IMR-90 (cell line): Measurements from ENCODE around the gene CD244. TPM values are rescaled to one million over a fixed set of nuclear protein-coding genes. Genes with fewer than 3 reads are reported as not detected.

Experiments
- ATAC-seq: fragments of 200-7000 bp; cut with Tn5 transposase; 2 replicates; pipeline ENCODE4 v1.9.1; 2020; ENCODE audit warnings: low read depth, mild to moderate bottlenecking, moderate library complexity
- BruUV-seq: library from RNA; stranded (reverse); fragments of 400-500 nt; replicated peaks from 2 replicates; lab custom pipeline; 2021; lab: Mats Ljungman, UMichigan
- CTCF ChIA-PET: fragments of 300-600 bp; formaldehyde crosslinking; extraction: SDS; loops from one replicate; lab custom pipeline; 2021; ENCODE audit warnings: antibody characterized with exemption; lab: Yijun Ruan, JAX
- POLR2A ChIA-PET: fragments of 300-600 bp; sonication (Branson Sonifier 250); formaldehyde crosslinking; loops from one replicate; lab custom pipeline; 2022; ENCODE audit warnings: antibody characterized with exemption; ENCODE audit not compliant: unreplicated experiment; lab: Charles Lee
- DNase-seq: peaks from one replicate; pipeline ENCODE4 v3.0.0; 2013
- H2AFZ ChIP-seq: replicated peaks from 2 replicates; pipeline ENCODE3; 2013; ENCODE audit warnings: low read length, mild to moderate bottlenecking; ENCODE audit not compliant: poor library complexity
- H2AK5ac ChIP-seq: 2 replicates; pipeline ENCODE4 v1.6.1; 2013; ENCODE audit warnings: low read depth, low read length, inconsistent platforms
- H2AK9ac ChIP-seq: replicated peaks from 2 replicates; pipeline ENCODE3; 2013; ENCODE audit warnings: mild to moderate bottlenecking, low read depth, low read length, moderate library complexity; ENCODE audit not compliant: poor library complexity
- H2BK120ac ChIP-seq: 2 replicates; pipeline ENCODE4 v1.6.1; 2013; ENCODE audit warnings: low read depth, low read length, inconsistent platforms
- H2BK15ac ChIP-seq: 3 replicates; pipeline ENCODE4 v1.6.1; 2013; ENCODE audit warnings: low read depth, low read length, inconsistent platforms
- H2BK20ac ChIP-seq: 2 replicates; pipeline ENCODE4 v1.6.1; 2013; ENCODE audit warnings: low read depth, mild to moderate bottlenecking, inconsistent platforms, low read length, moderate library complexity
- H2BK5ac ChIP-seq: 2 replicates; pipeline ENCODE4 v1.6.1; 2013; ENCODE audit warnings: mild to moderate bottlenecking, low read depth, low read length, inconsistent platforms; ENCODE audit not compliant: poor library complexity, severe bottlenecking
- H3K14ac ChIP-seq: replicated peaks from 2 replicates; pipeline ENCODE4 v1.6.1; 2013; ENCODE audit warnings: low read depth, low read length, inconsistent platforms
- H3K18ac ChIP-seq: 2 replicates; pipeline ENCODE4 v1.6.1; 2013; ENCODE audit warnings: low read depth, low read length, control low read depth
- H3K23ac ChIP-seq: 2 replicates; pipeline ENCODE4 v1.6.1; 2013; ENCODE audit warnings: low read depth, low read length, inconsistent platforms
- H3K27ac ChIP-seq: 2 replicates; pipeline ENCODE4 v1.5.1; 2013; ENCODE audit warnings: mild to moderate bottlenecking, control low read depth, low read length; ENCODE audit not compliant: insufficient read depth
- H3K27me3 ChIP-seq: 2 replicates; pipeline ENCODE4 v1.6.1; 2013; ENCODE audit warnings: low read length; ENCODE audit not compliant: control insufficient read depth, insufficient read depth
- H3K36me3 ChIP-seq: 2 replicates; pipeline ENCODE4 v1.6.1; 2013; ENCODE audit warnings: low read length, mixed read lengths; ENCODE audit not compliant: control insufficient read depth, insufficient read depth
- H3K4ac ChIP-seq: 2 replicates; pipeline ENCODE4 v1.6.1; 2013; ENCODE audit warnings: low read depth, low read length, inconsistent platforms
- H3K4me1 ChIP-seq: 2 replicates; pipeline ENCODE4 v1.6.1; 2013; ENCODE audit warnings: low read length, mixed read lengths; ENCODE audit not compliant: control insufficient read depth, insufficient read depth
- H3K4me2 ChIP-seq: 2 replicates; pipeline ENCODE4 v1.6.1; 2013; ENCODE audit warnings: low read depth, mild to moderate bottlenecking, control low read depth, low read length, moderate library complexity
- H3K4me3 ChIP-seq: 2 replicates; pipeline ENCODE4 v1.5.1; 2013; ENCODE audit warnings: low read depth, mild to moderate bottlenecking, control low read depth, low read length, moderate library complexity; ENCODE audit not compliant: insufficient read depth
- H3K56ac ChIP-seq: 2 replicates; pipeline ENCODE4 v1.6.1; 2013; ENCODE audit warnings: low read length, inconsistent platforms; ENCODE audit not compliant: insufficient read depth; ENCODE audit errors: extremely low read depth
- H3K79me1 ChIP-seq, 2 experiments: 2 replicates each; pipeline ENCODE4 v1.6.1; 2013; ENCODE audit warnings: low read length in 2 of 2, inconsistent platforms in 1 of 2, low read depth in 1 of 2
- H3K9ac ChIP-seq: 2 replicates; pipeline ENCODE4 v1.6.1; 2013; ENCODE audit warnings: low read depth, low read length, control low read depth
- H3K9me1 ChIP-seq: 2 replicates; pipeline ENCODE4 v1.6.1; 2013; ENCODE audit warnings: low read length, inconsistent platforms; ENCODE audit not compliant: insufficient read depth
- H3K9me3 ChIP-seq: 2 replicates; pipeline ENCODE4 v1.6.1; 2013; ENCODE audit warnings: low read length; ENCODE audit not compliant: control insufficient read depth, insufficient read depth
- H4K20me1 ChIP-seq: 2 replicates; pipeline ENCODE4 v1.6.1; 2013; ENCODE audit warnings: low read length, inconsistent platforms; ENCODE audit not compliant: insufficient read depth
- H4K5ac ChIP-seq: 2 replicates; pipeline ENCODE4 v1.6.1; 2013; ENCODE audit warnings: mild to moderate bottlenecking, low read depth, low read length, control low read depth
- H4K8ac ChIP-seq, 2 experiments: 2 replicates each; pipeline ENCODE4 v1.6.1; 2013; ENCODE audit warnings: low read depth in 2 of 2, low read length in 2 of 2, control low read depth in 1 of 2, inconsistent platforms in 1 of 2
- H4K91ac ChIP-seq: 2 replicates; pipeline ENCODE4 v1.6.1; 2013; ENCODE audit warnings: low read depth, low read length, inconsistent platforms; ENCODE audit not compliant: insufficient read depth
- BHLHE40 ChIP-seq: fragments of 150-350 bp; IDR thresholded peaks from 2 replicates; pipeline ENCODE4 v1.6.1; 2016; ENCODE audit warnings: mild to moderate bottlenecking, low read depth, low read length
- CEBPB ChIP-seq: IDR thresholded peaks from 2 replicates; pipeline ENCODE4 v1.6.1; 2012; ENCODE audit warnings: low read depth, low read length, improper control_type of control experiment
- CHD1 ChIP-seq: IDR thresholded peaks from 2 replicates; pipeline ENCODE4 v1.6.1; 2012; ENCODE audit warnings: low read depth, low read length, improper control_type of control experiment
- CTCF ChIP-seq: conservative IDR thresholded peaks from 2 replicates; pipeline ENCODE4 v1.5.1; 2012; ENCODE audit warnings: mild to moderate bottlenecking, low read depth, low read length, improper control_type of control experiment
- ELK1 ChIP-seq: fragments of 150-350 bp; IDR thresholded peaks from 2 replicates; pipeline ENCODE4 v1.6.1; 2016; ENCODE audit warnings: low read depth, mild to moderate bottlenecking, low read length, moderate library complexity, borderline replicate concordance
- FOS ChIP-seq: fragments of 150-350 bp; IDR thresholded peaks from 2 replicates; pipeline ENCODE4 v1.6.1; 2016; ENCODE audit warnings: low read depth, low read length
- MAFK ChIP-seq: IDR thresholded peaks from 2 replicates; pipeline ENCODE4 v1.6.1; 2012; ENCODE audit warnings: low read depth, low read length, improper control_type of control experiment
- MAZ ChIP-seq: IDR thresholded peaks from 2 replicates; pipeline ENCODE4 v1.6.1; 2012; ENCODE audit warnings: low read depth, mild to moderate bottlenecking, low read length, improper control_type of control experiment, moderate library complexity, borderline replicate concordance
- MXI1 ChIP-seq: IDR thresholded peaks from 2 replicates; pipeline ENCODE4 v1.6.1; 2012; ENCODE audit warnings: low read depth, mild to moderate bottlenecking, low read length, moderate library complexity, borderline replicate concordance
- NFE2L2 ChIP-seq: fragments of 150-350 bp; IDR thresholded peaks from 2 replicates; pipeline ENCODE4 v1.6.1; 2016; ENCODE audit warnings: low read depth, mild to moderate bottlenecking, low read length
- POLR2A ChIP-seq: IDR thresholded peaks from 2 replicates; pipeline ENCODE4 v1.6.1; 2012; ENCODE audit warnings: mild to moderate bottlenecking, low read depth, low read length
- RAD21 ChIP-seq: IDR thresholded peaks from 2 replicates; pipeline ENCODE4 v1.6.1; 2012; ENCODE audit warnings: low read length, improper control_type of control experiment
- RCOR1 ChIP-seq: IDR thresholded peaks from 2 replicates; pipeline ENCODE4 v1.6.1; 2012; ENCODE audit warnings: mild to moderate bottlenecking, low read length, improper control_type of control experiment; ENCODE audit not compliant: insufficient replicate concordance
- SMC3 ChIP-seq: fragments of 150-350 bp; IDR thresholded peaks from 2 replicates; pipeline ENCODE4 v1.6.1; 2016; ENCODE audit warnings: low read depth, mild to moderate bottlenecking, antibody characterized with exemption, low read length, moderate library complexity
- USF2 ChIP-seq: fragments of 150-350 bp; IDR thresholded peaks from 2 replicates; pipeline ENCODE4 v1.6.1; 2017; ENCODE audit warnings: mild to moderate bottlenecking, antibody characterized with exemption, low read length, low read depth
- WGBS, 2 experiments: methylation state at CpG; one replicate each; pipeline versions ENCODE4 v1.1.5 to v1.1.7; 2013; ENCODE audit warnings: missing lambda C conversion rate in 2 of 2; ENCODE audit not compliant: insufficient read length in 1 of 2; ENCODE audit errors: extremely low coverage in 2 of 2; 5-methylcytosine and 5-hydroxymethylcytosine counted together
- dilution Hi-C: fragments of 300-500 bp; cut with HindIII; formaldehyde crosslinking; loops from one replicate; pipeline ENCODE4 v1.14.3; 2018; ENCODE audit warnings: low sequenced_read_pairs; ENCODE audit not compliant: unreplicated experiment
- in situ Hi-C: fragments of 300-500 bp; cut with MboI; formaldehyde crosslinking; loops from 3 replicates; pipeline ENCODE4 v1.14.3; 2019; ENCODE audit warnings: low sequenced_read_pairs, inconsistent platforms, mixed read lengths
- intact Hi-C: fragments of 100-400 bp; cut with micrococcal nuclease; formaldehyde crosslinking; loops from 2 replicates; pipeline ENCODE4 v1.10.0; 2022
- polyA plus RNA-seq, 3 experiments: library from polyadenylated mRNA; depleted of rRNA; stranded (reverse); fragments of >200 nt; gene quantifications; 2 replicates each; pipeline ENCODE4 v1.2.3, GENCODE V29; 2012; ENCODE audit warnings: low replicate concordance in 1 of 3
- total RNA-seq: library from RNA; depleted of rRNA; stranded (reverse); fragments of >200 nt; gene quantifications from 2 replicates; pipeline ENCODE4 v1.2.3, GENCODE V29; 2012

CD244 gene
- total and polyA plus RNA-seq, 2 of the 4 experiments (the other 2 are of a cell fraction): not detected

DNA sequence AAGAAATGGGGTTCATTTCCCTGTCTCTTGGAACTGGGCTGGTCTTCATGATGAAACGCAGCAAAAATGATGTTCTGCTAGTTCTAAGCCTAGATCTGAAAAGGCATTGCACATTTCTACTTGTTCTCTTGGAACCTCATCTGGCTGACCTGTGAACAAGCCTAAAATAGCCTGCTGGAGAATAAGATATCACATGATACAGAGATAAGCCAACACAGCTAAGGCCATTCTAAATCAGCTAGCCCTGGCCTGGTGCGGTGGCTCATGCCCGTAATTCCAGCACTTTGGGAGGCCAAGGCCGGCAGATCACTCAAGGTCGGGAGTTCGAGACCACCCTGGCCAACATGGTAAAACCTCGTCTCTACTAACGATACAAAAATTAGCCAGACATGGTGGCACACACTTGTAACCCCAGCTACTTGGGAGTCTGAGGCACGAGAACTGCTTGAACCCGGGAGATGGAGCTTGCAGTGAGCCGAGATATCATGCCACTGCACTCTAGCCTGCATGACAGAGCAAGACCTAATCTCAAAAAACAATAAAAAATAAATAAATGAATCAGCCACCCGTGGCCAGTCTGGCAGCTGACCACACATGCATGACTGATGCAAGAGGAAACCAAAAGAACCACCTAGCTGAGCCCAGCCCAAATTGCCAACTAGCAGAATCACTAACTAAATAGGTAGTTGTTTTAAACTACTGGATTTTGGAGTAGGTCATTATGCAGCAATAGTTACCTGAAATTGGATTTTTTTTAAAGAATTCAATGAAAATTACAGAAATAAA, 18.0 kb downstream of the CD244 start:
- Histone ChIP-seq H3K56ac (no peak overlapping the region), H2AK9ac (no peak overlapping the region), H4K5ac (no peak overlapping the region), H3K9me1 (no peaks in the 10 kb centered on the region), H3K4ac (no peak overlapping the region), H3K27me3 (no peaks in the 10 kb centered on the region), H3K23ac (no peak overlapping the region), H2BK120ac (no peak overlapping the region), H2BK5ac (no peak overlapping the region), H3K36me3 (no peaks in the 10 kb centered on the region), H4K91ac (no peak overlapping the region), H3K4me3 (no peak overlapping the region), H3K18ac (no peak overlapping the region), H4K20me1 (no peaks in the 10 kb centered on the region), H3K9me3 (no peaks in the 10 kb centered on the region), H3K14ac (no peak overlapping the region), H2AFZ (no peak overlapping the region), H3K4me1 (no peaks in the 10 kb centered on the region), H2BK20ac (no peak overlapping the region), H3K4me2 (no peak overlapping the region), H4K8ac (no peak overlapping the region), H3K9ac (no peak overlapping the region), H2BK15ac (no peak overlapping the region), H3K79me1 (no peaks in the 10 kb centered on the region), H3K27ac (no peak overlapping the region), H2AK5ac (no peak overlapping the region)
- POLR2A ChIA-PET: no interaction called here
- no peak for DNase-seq
- intact Hi-C loops: no loop called here
- CTCF ChIA-PET: interaction anchor here (1.3 kb wide), 1 partner anchor 9 kb away, joined by 3 read pairs; no protein-coding TSS in a partner anchor
- in situ Hi-C loops: no loop called here
- BruUV-seq: no TSS peak
- WGBS, 2 experiments: 80% methylated on average over 1 of the region's 12 CpGs; no CpG with 5 or more reads in 1 of the 2 experiments
- dilution Hi-C loops: no loop called here
- ATAC-seq: no peak
- no peak for TF ChIP-seq USF2
- TF ChIP-seq POLR2A: no peak
- TF ChIP-seq BHLHE40: no peak
- TF ChIP-seq ELK1: no peak
- no peak for TF ChIP-seq RCOR1
- no peak for TF ChIP-seq MXI1
- TF ChIP-seq SMC3: no peak
- no peak for TF ChIP-seq RAD21
- TF ChIP-seq MAFK: no peak
- no peak for TF ChIP-seq CEBPB
- TF ChIP-seq CHD1: no peak
- no peak for TF ChIP-seq CTCF
- no peak for TF ChIP-seq NFE2L2
- no peak for TF ChIP-seq MAZ
- TF ChIP-seq FOS: no peak
